GM23338 (cell line): ENCODE measurements around the gene CLUH. TPM values are rescaled to one million over a fixed set of nuclear protein-coding genes. Genes with fewer than 3 reads are reported as not detected.

ENCODE experiments used
- ATAC-seq: fragments of 200-7000 bp; cut with Tn5 transposase; 3 replicates; pipeline ENCODE4 v1.9.1; 2020
- DNase-seq: peaks from one replicate; pipeline ENCODE4 v3.0.0-alpha.2; 2015; ENCODE audit warnings: low spot score
- H2AFZ ChIP-seq: fragments of 200-600 bp; sonication (generic); 2 replicates; pipeline ENCODE4 v1.8.0; 2016; ENCODE audit warnings: antibody characterized with exemption, mild to moderate bottlenecking, moderate library complexity
- H3F3A ChIP-seq: fragments of 200-600 bp; sonication (generic); replicated peaks from 2 replicates; pipeline ENCODE4 v1.8.0; 2017; ENCODE audit warnings: antibody characterized with exemption, mixed run types, low read depth
- H3K27ac ChIP-seq: fragments of 200-600 bp; sonication (generic); 2 replicates; pipeline ENCODE4 v1.6.1; 2016; ENCODE audit warnings: low read depth
- H3K27me3 ChIP-seq: fragments of 200-600 bp; sonication (generic); 2 replicates; pipeline ENCODE4 v1.8.0; 2016; ENCODE audit warnings: mild to moderate bottlenecking, mixed run types, moderate library complexity; ENCODE audit not compliant: insufficient read depth
- H3K36me3 ChIP-seq: fragments of 200-600 bp; sonication (generic); 2 replicates; pipeline ENCODE4 v1.8.0; 2016; ENCODE audit warnings: mild to moderate bottlenecking; ENCODE audit not compliant: insufficient read depth
- H3K4me1 ChIP-seq: fragments of 200-600 bp; sonication (generic); 2 replicates; pipeline ENCODE4 v1.8.0; 2016; ENCODE audit warnings: mild to moderate bottlenecking, moderate library complexity; ENCODE audit not compliant: insufficient read depth
- H3K4me2 ChIP-seq: fragments of 200-600 bp; sonication (generic); 2 replicates; pipeline ENCODE4 v1.7.1; 2017; ENCODE audit warnings: mixed run types
- H3K4me3 ChIP-seq: fragments of 200-600 bp; sonication (generic); 2 replicates; pipeline ENCODE4 v1.6.1; 2016; ENCODE audit warnings: mixed run types
- H3K79me2 ChIP-seq: fragments of 200-600 bp; sonication (generic); replicated peaks from 2 replicates; pipeline ENCODE4 v1.8.0; 2017; ENCODE audit warnings: mild to moderate bottlenecking; ENCODE audit not compliant: insufficient read depth
- H3K9me2 ChIP-seq: fragments of 200-600 bp; sonication (generic); 2 replicates; pipeline ENCODE4 v1.8.0; 2017; ENCODE audit not compliant: insufficient read depth
- H4K20me1 ChIP-seq: fragments of 200-600 bp; sonication (generic); replicated peaks from 2 replicates; pipeline ENCODE4 v1.8.0; 2017; ENCODE audit warnings: mild to moderate bottlenecking; ENCODE audit not compliant: insufficient read depth
- H3K27ac Mint-ChIP-seq: 2 replicates; pipeline ENCODE4 v1.8.0; 2020; ENCODE audit warnings: inconsistent platforms, mild to moderate bottlenecking, moderate library complexity, mixed read lengths
- H3K27me3 Mint-ChIP-seq: 3 replicates; pipeline ENCODE4 v1.8.0; 2022; ENCODE audit warnings: low read depth, mild to moderate bottlenecking, moderate library complexity, mixed read lengths, inconsistent platforms; ENCODE audit not compliant: insufficient read depth, poor library complexity
- H3K36me3 Mint-ChIP-seq: 3 replicates; pipeline ENCODE4 v1.8.0; 2021; ENCODE audit warnings: low read depth, mild to moderate bottlenecking, inconsistent platforms, moderate library complexity, mixed read lengths
- H3K4me1 Mint-ChIP-seq: 3 replicates; pipeline ENCODE4 v1.8.0; 2020; ENCODE audit warnings: mild to moderate bottlenecking, inconsistent platforms, mixed read lengths
- H3K4me3 Mint-ChIP-seq: 3 replicates; pipeline ENCODE4 v1.8.0; 2021; ENCODE audit warnings: moderate library complexity, mild to moderate bottlenecking, inconsistent platforms, mixed read lengths
- H3K9me3 Mint-ChIP-seq: 3 replicates; pipeline ENCODE4 v1.8.0; 2020; ENCODE audit warnings: moderate library complexity, mild to moderate bottlenecking, inconsistent platforms, mixed read lengths
- CREB1 ChIP-seq: fragments of 250-450 bp; sonication (Bioruptor Pico); IDR thresholded peaks from 2 replicates; pipeline ENCODE4 v1.5.0; 2020; ENCODE audit warnings: low read depth, mild to moderate bottlenecking, moderate library complexity
- CTCF ChIP-seq, 2 experiments: fragments of 200-600 bp in 1 of 2; sonication (generic) in 1 of 2; conservative IDR thresholded peaks; 2 replicates each; pipeline versions ENCODE4 v1.5.1 to v1.6.1; 2016 to 2017; ENCODE audit warnings: antibody characterized with exemption in 2 of 2, low read depth in 2 of 2, mild to moderate bottlenecking in 2 of 2, moderate library complexity in 1 of 2
- ETS1 ChIP-seq: IDR thresholded peaks from 2 replicates; pipeline ENCODE4 v1.6.1; 2016; ENCODE audit warnings: antibody characterized with exemption
- EZH2 ChIP-seq: fragments of 200-600 bp; sonication (generic); IDR thresholded peaks from one replicate; pipeline ENCODE4 v1.8.0; 2017; ENCODE audit warnings: antibody characterized with exemption, mild to moderate bottlenecking, low read depth; ENCODE audit not compliant: unreplicated experiment
- EZH2phosphoT487 ChIP-seq: fragments of 200-600 bp; sonication (generic); IDR thresholded peaks from one replicate; pipeline ENCODE4 v1.8.1; 2018; ENCODE audit warnings: antibody characterized with exemption; ENCODE audit not compliant: unreplicated experiment
- JUNB ChIP-seq: IDR thresholded peaks from one replicate; pipeline ENCODE4 v1.6.1; 2016; ENCODE audit warnings: antibody characterized with exemption; ENCODE audit not compliant: unreplicated experiment
- NANOG ChIP-seq: IDR thresholded peaks from 2 replicates; pipeline ENCODE4 v1.6.1; 2016; ENCODE audit warnings: antibody characterized with exemption, borderline replicate concordance
- POLR2AphosphoS5 ChIP-seq: IDR thresholded peaks from 2 replicates; pipeline ENCODE4 v1.6.1; 2016; ENCODE audit warnings: antibody characterized with exemption, low read depth
- REST ChIP-seq: IDR thresholded peaks from one replicate; pipeline ENCODE4 v1.6.1; 2018; ENCODE audit warnings: antibody characterized with exemption; ENCODE audit not compliant: unreplicated experiment
- STAT1 ChIP-seq: IDR thresholded peaks from one replicate; pipeline ENCODE4 v1.6.1; 2016; ENCODE audit warnings: antibody characterized with exemption; ENCODE audit not compliant: unreplicated experiment
- ZNF114 ChIP-seq: fragments of 250-450 bp; sonication (Bioruptor Pico); IDR thresholded peaks from 2 replicates; pipeline ENCODE4 v1.5.0; 2020; ENCODE audit warnings: mild to moderate bottlenecking, moderate library complexity
- ZNF331 ChIP-seq: fragments of 250-450 bp; sonication (Bioruptor Pico); IDR thresholded peaks from 2 replicates; pipeline ENCODE4 v1.5.0; 2020; ENCODE audit warnings: low read depth, mild to moderate bottlenecking, moderate library complexity
- ZNF462 ChIP-seq: fragments of 250-450 bp; sonication (Bioruptor Pico); IDR thresholded peaks from 2 replicates; pipeline ENCODE4 v1.5.0; 2020; ENCODE audit warnings: mild to moderate bottlenecking, moderate library complexity
- polyA plus RNA-seq: library from polyadenylated mRNA; unstranded; fragments of >200 nt; fragmentation: Nextera tagmentation; extraction: Ambion mirVana; gene quantifications from 2 replicates; pipeline ENCODE4 v1.2.1, GENCODE V29; 2016
- total RNA-seq: library from RNA; depleted of rRNA; stranded (reverse); fragments of >200 nt; shearing (Covaris generic); gene quantifications from 2 replicates; pipeline ENCODE4 v1.2.3, GENCODE V29; 2014

CLUH gene
- total and polyA plus RNA-seq, 2 experiments from 2014 or later, result 23.5 to 90.0 TPM

GRCh38 chr17:2683912-2684311 is 27.7 kb downstream of the CLUH start:
- Histone ChIP-seq H2AFZ (no peak overlapping the region), H3K4me1 (peaks cover 7% of the 10 kb centered on the region; the same call in 1 of the 2 replicates), H4K20me1 (peaks cover 8% of the 10 kb centered on the region), H3K4me2 (no peak overlapping the region), H3K79me2 (no peaks in the 10 kb centered on the region), H3K36me3 (peaks cover 17% of the 10 kb centered on the region; the same call in 1 of the 2 replicates), H3K4me3 (no peak overlapping the region), H3K27ac (no peak overlapping the region), H3K27me3 (no peaks in the 10 kb centered on the region), H3F3A (peaks cover 10% of the 10 kb centered on the region), H3K9me2 (no peaks in the 10 kb centered on the region)
- Mint-ChIP-seq H3K27me3 (peaks cover 15% of the 10 kb centered on the region), H3K9me3 (no peaks in the 10 kb centered on the region), H3K36me3 (peaks cover 31% of the 10 kb centered on the region), H3K4me3 (no peak overlapping the region), H3K4me1 (peaks cover 15% of the 10 kb centered on the region; the same call in 2 of the 3 replicates), H3K27ac (no peak overlapping the region)
- ATAC-seq (no peak), DNase-seq (no peak)
- no peak for TF ChIP-seq ZNF331 (CRISPR knock-in tag)
- TF ChIP-seq ZNF462 (CRISPR knock-in tag), result no peak
- no peak for TF ChIP-seq JUNB
- no peak for TF ChIP-seq POLR2AphosphoS5
- no peak for TF ChIP-seq NANOG
- TF ChIP-seq ZNF114 (CRISPR knock-in tag), result no peak
- TF ChIP-seq REST, result no peak
- TF ChIP-seq CREB1 (CRISPR knock-in tag), result no peak
- TF ChIP-seq EZH2phosphoT487, result no peak
- TF ChIP-seq ETS1, result no peak
- no peak for TF ChIP-seq CTCF (conservative IDR thresholded peaks at IDR 0.05; ENCODE audit: low read depth in 2 of 2)
- TF ChIP-seq STAT1, result no peak
- TF ChIP-seq EZH2, result no peak
